K562 (cell line): ENCODE measurements around the gene ST6GAL1. TPM values are rescaled to one million over a fixed set of nuclear protein-coding genes. Genes with fewer than 3 reads are reported as not detected.
A peak's percentile ranks its signal among the peaks of the same experiment; 100 is the strongest.

ENCODE experiments used
- ATAC-seq: fragments of 200-7000 bp; cut with Tn5 transposase; 3 replicates; pipeline ENCODE4 v1.9.1; 2020; ENCODE audit warnings: moderate library complexity
- BruUV-seq: library from RNA; stranded (reverse); fragments of 400-500 nt; replicated peaks from 2 replicates; lab custom pipeline; 2021; lab: Mats Ljungman, UMichigan
- CTCF ChIA-PET: fragments of 300-600 bp; formaldehyde crosslinking; extraction: SDS; loops from one replicate; lab custom pipeline; 2021; ENCODE audit warnings: low intra/inter-chr PET ratio; lab: Yijun Ruan, JAX
- POLR2A ChIA-PET: fragments of 300-600, 350-650 bp; sonication (Branson Sonifier 250); formaldehyde crosslinking; extraction: SDS; loops from one replicate; lab custom pipeline; 2021; ENCODE audit warnings: antibody characterized with exemption, inconsistent platforms; lab: Yijun Ruan, JAX
- DNase-seq, 4 experiments: peaks; one replicate each; pipeline versions ENCODE4 v3.0.0 to v3.0.0-alpha.2; 2011 to 2018; ENCODE audit warnings: low spot score in 3 of 4, mixed read lengths in 3 of 4; ENCODE audit errors: extremely low read depth in 1 of 4
- FAIRE-seq: peaks from 2 replicates; lab custom pipeline; 2011; peaks lifted over from hg19 to GRCh38; lab: Jason Lieb, UNC
- H2AFZ ChIP-seq: 2 replicates; pipeline ENCODE4 v1.6.0; 2011; ENCODE audit warnings: low read depth, low read length, control low read depth, inconsistent platforms
- H3K27ac ChIP-seq: fragments of 200-600 bp; 3 replicates; pipeline ENCODE4 v1.8.0; 2011; ENCODE audit warnings: low read depth, mild to moderate bottlenecking, control low read depth, inconsistent platforms, low read length, moderate library complexity, mixed read lengths; ENCODE audit errors: extremely low read depth
- H3K27me3 ChIP-seq, 2 experiments: fragments of 300-600 bp in 1 of 2; 2 replicates in 1 of 2; 3 replicates in 1 of 2; pipeline versions ENCODE4 v1.6.0 to v1.8.0; 2011; ENCODE audit warnings: inconsistent platforms in 2 of 2, low read length in 2 of 2, mild to moderate bottlenecking in 1 of 2, mixed read lengths in 1 of 2, moderate library complexity in 1 of 2; ENCODE audit not compliant: control insufficient read depth in 2 of 2, insufficient read depth in 2 of 2
- H3K36me3 ChIP-seq: fragments of 300-600 bp; 3 replicates; pipeline ENCODE4 v1.8.0; 2011; ENCODE audit warnings: mild to moderate bottlenecking, low read length, inconsistent platforms; ENCODE audit not compliant: control insufficient read depth, insufficient read depth
- H3K4me1 ChIP-seq, 2 experiments: fragments of 200-600 bp in 1 of 2; replicated peaks in 1 of 2; 2 replicates in 1 of 2; 3 replicates in 1 of 2; pipeline versions ENCODE4 v1.5.1 to v1.8.0; 2011; ENCODE audit warnings: inconsistent platforms in 2 of 2, low read length in 2 of 2, mild to moderate bottlenecking in 1 of 2, mixed read lengths in 1 of 2, moderate library complexity in 1 of 2; ENCODE audit not compliant: control insufficient read depth in 2 of 2, insufficient read depth in 2 of 2
- H3K4me2 ChIP-seq: 2 replicates; pipeline ENCODE4 v1.6.1; 2011; ENCODE audit warnings: low read length, control low read depth, inconsistent platforms, mixed read lengths; ENCODE audit not compliant: insufficient read depth
- H3K4me3 ChIP-seq: fragments of 200-600 bp; sonication (generic), shearing (Covaris generic); 2 replicates; pipeline ENCODE4 v1.5.1; 2016; ENCODE audit warnings: control low read depth, inconsistent platforms
- H3K79me2 ChIP-seq: fragments of 200-600 bp; 3 replicates; pipeline ENCODE4 v1.8.0; 2011; ENCODE audit warnings: low read length, inconsistent platforms; ENCODE audit not compliant: control insufficient read depth, insufficient read depth
- H3K9ac ChIP-seq, 2 experiments: 2 replicates each; pipeline versions ENCODE4 v1.6.0 to v1.6.1; 2011; ENCODE audit warnings: low read depth in 2 of 2, low read length in 2 of 2, control low read depth in 1 of 2, inconsistent platforms in 1 of 2, mild to moderate bottlenecking in 1 of 2, mixed read lengths in 1 of 2; ENCODE audit not compliant: insufficient read depth in 1 of 2
- H3K9me1 ChIP-seq: one replicate; pipeline ENCODE4 v1.6.0; 2011; ENCODE audit warnings: inconsistent platforms, mild to moderate bottlenecking, low read length, moderate library complexity; ENCODE audit not compliant: control insufficient read depth, insufficient read depth
- H3K9me3 ChIP-seq: replicated peaks from 2 replicates; pipeline ENCODE4 v1.5.1; 2011; ENCODE audit warnings: low read depth, low read length, inconsistent platforms; ENCODE audit not compliant: control insufficient read depth, insufficient read depth
- H4K20me1 ChIP-seq: replicated peaks from 2 replicates; pipeline ENCODE4 v1.6.1; 2011; ENCODE audit warnings: low read length, inconsistent platforms, mixed read lengths; ENCODE audit not compliant: control insufficient read depth, insufficient read depth
- ARNT ChIP-seq, 2 experiments: fragments of 450-650 bp; IDR thresholded peaks; 2 replicates each; pipeline ENCODE4 v1.6.1; 2016; ENCODE audit warnings: mild to moderate bottlenecking in 1 of 2
- C11orf30 ChIP-seq: fragments of 450-650 bp; IDR thresholded peaks from 2 replicates; pipeline ENCODE4 v1.6.1; 2016; ENCODE audit warnings: low read depth, mild to moderate bottlenecking
- CBFA2T2 ChIP-seq: fragments of 450-650 bp; conservative IDR thresholded peaks from 2 replicates; pipeline ENCODE4 v1.6.1; 2017; ENCODE audit warnings: mild to moderate bottlenecking
- CBFA2T3 ChIP-seq: fragments of 450-650 bp; IDR thresholded peaks from 2 replicates; pipeline ENCODE4 v1.6.1; 2017
- CBX3 ChIP-seq, 2 experiments: IDR thresholded peaks; 1 replicate in 1 of 2; 2 replicates in 1 of 2; pipeline ENCODE4 v1.6.1; 2012; ENCODE audit warnings: inconsistent platforms in 2 of 2, low read length in 2 of 2, borderline replicate concordance in 1 of 2, control low read depth in 1 of 2
- FOXA1 ChIP-seq: fragments of 450-650 bp; IDR thresholded peaks from 2 replicates; pipeline ENCODE4 v1.6.1; 2016; ENCODE audit warnings: mild to moderate bottlenecking, borderline replicate concordance
- FOXM1 ChIP-seq, 2 experiments: fragments of 450-650 bp in 1 of 2; sonication (generic) in 1 of 2; formaldehyde crosslinking in 1 of 2; IDR thresholded peaks; 2 replicates each; pipeline versions ENCODE4 v1.6.1 to v1.9.0; 2017 to 2022; ENCODE audit warnings: low read depth in 2 of 2, mild to moderate bottlenecking in 2 of 2, missing genetic modification reagents in 1 of 2, moderate library complexity in 1 of 2
- GATA2 ChIP-seq: sonication (generic); formaldehyde crosslinking; IDR thresholded peaks from 2 replicates; pipeline ENCODE4 v1.4.0; 2020; ENCODE audit warnings: mild to moderate bottlenecking, missing genetic modification reagents
- JUN ChIP-seq, 2 experiments: sonication (generic) in 1 of 2; formaldehyde crosslinking in 1 of 2; IDR thresholded peaks; 2 replicates each; pipeline versions ENCODE4 v1.6.1 to v1.8.0; 2012 to 2022; ENCODE audit warnings: borderline replicate concordance in 2 of 2, mild to moderate bottlenecking in 2 of 2, improper control_type of control experiment in 1 of 2, low read depth in 1 of 2, low read length in 1 of 2, missing genetic modification reagents in 1 of 2
- JUNB ChIP-seq: fragments of 450-650 bp; formaldehyde crosslinking; conservative IDR thresholded peaks from 2 replicates; pipeline ENCODE4 v1.4.0; 2020; ENCODE audit warnings: mild to moderate bottlenecking
- MTA2 ChIP-seq: fragments of 450-650 bp; IDR thresholded peaks from 2 replicates; pipeline ENCODE4 v1.6.1; 2016; ENCODE audit warnings: low read depth
- NCOA2 ChIP-seq, 2 experiments: fragments of 450-650 bp; IDR thresholded peaks; 2 replicates each; pipeline ENCODE4 v1.6.1; 2018; ENCODE audit warnings: mild to moderate bottlenecking in 2 of 2, moderate library complexity in 1 of 2; ENCODE audit not compliant: partially characterized antibody in 2 of 2
- NCOR1 ChIP-seq: fragments of 450-650 bp; IDR thresholded peaks from 2 replicates; pipeline ENCODE4 v1.6.1; 2016; ENCODE audit warnings: mild to moderate bottlenecking, moderate library complexity
- NFE2 ChIP-seq: IDR thresholded peaks from 2 replicates; pipeline ENCODE4 v1.6.1; 2014; ENCODE audit warnings: antibody characterized with exemption, low read depth
- RAD51 ChIP-seq: fragments of 450-650 bp; IDR thresholded peaks from 2 replicates; pipeline ENCODE4 v1.7.1; 2016; ENCODE audit warnings: low read depth, mild to moderate bottlenecking, borderline replicate concordance
- RCOR1 ChIP-seq, 2 experiments: IDR thresholded peaks; 2 replicates each; pipeline ENCODE4 v1.6.1; 2012; ENCODE audit warnings: low read depth in 2 of 2, low read length in 2 of 2, borderline replicate concordance in 1 of 2, improper control_type of control experiment in 1 of 2
- TBL1XR1 ChIP-seq, 2 experiments: IDR thresholded peaks; 2 replicates each; pipeline ENCODE4 v1.6.1; 2012; ENCODE audit warnings: improper control_type of control experiment in 2 of 2, low read length in 2 of 2, mild to moderate bottlenecking in 1 of 2
- ZNF79 ChIP-seq: fragments of 250-450 bp; sonication (Bioruptor Pico); IDR thresholded peaks from 2 replicates; pipeline ENCODE4 v1.4.0; 2020; ENCODE audit warnings: low read depth, mild to moderate bottlenecking, moderate library complexity
- WGBS: fragments of 100-300 bp; shearing (Covaris generic); methylation state at CpG from one replicate; pipeline ENCODE4 v1.1.6; 2016; ENCODE audit warnings: low coverage, mixed read lengths; ENCODE audit not compliant: insufficient coverage; ENCODE audit errors: missing lambda C conversion rate; 5-methylcytosine and 5-hydroxymethylcytosine counted together
- in situ Hi-C: fragments of 300-500 bp; cut with MboI; formaldehyde crosslinking; loops from 4 replicates; pipeline ENCODE4 v1.15.0; 2018; ENCODE audit warnings: inconsistent platforms, mixed read lengths
- intact Hi-C: fragments of 100-400 bp; cut with micrococcal nuclease; formaldehyde crosslinking; loops from 2 replicates; pipeline ENCODE4 v1.14.2; 2022
- polyA plus RNA-seq, 8 experiments: library from polyadenylated mRNA; depleted of rRNA in 4 of 8; stranded (reverse) in 5 of 8; unstranded in 3 of 8; fragments of >200 nt; fragmentation: Nextera tagmentation in 2 of 8; fragmentation: Illumina TruSeq in 1 of 8; extraction: Ambion mirVana in 2 of 8; extraction: Trizol in 1 of 8; gene quantifications; 2 replicates each; pipeline versions ENCODE4 v1.2.1 to v1.2.3, GENCODE V29; 2011 to 2014; ENCODE audit warnings: inconsistent platforms in 1 of 8, missing spikeins in 1 of 8
- total RNA-seq, 7 experiments: library from RNA; depleted of rRNA in 6 of 7; stranded (reverse); fragments of >200 nt in 6 of 7; fragmentation: Illumina TruSeq in 2 of 7; extraction: Trizol in 2 of 7; gene quantifications; 2 replicates each; pipeline versions ENCODE4 v1.2.1 to v1.2.3, GENCODE V29; 2011 to 2021; ENCODE audit warnings: low replicate concordance in 1 of 7
- TF ChIP-seq, protein P1 (sequence below): fragments of 450-650 bp; formaldehyde crosslinking; IDR thresholded peaks from 2 replicates; pipeline ENCODE4 v1.4.0; 2020; ENCODE audit warnings: mild to moderate bottlenecking, moderate library complexity

Gene ST6GAL1
- total and polyA plus RNA-seq, 9 of the 15 experiments (the other 6 are each of a cell fraction or from before 2014, with no cell fraction given) = 31.9 to 145 (median 71.0) TPM

DNA sequence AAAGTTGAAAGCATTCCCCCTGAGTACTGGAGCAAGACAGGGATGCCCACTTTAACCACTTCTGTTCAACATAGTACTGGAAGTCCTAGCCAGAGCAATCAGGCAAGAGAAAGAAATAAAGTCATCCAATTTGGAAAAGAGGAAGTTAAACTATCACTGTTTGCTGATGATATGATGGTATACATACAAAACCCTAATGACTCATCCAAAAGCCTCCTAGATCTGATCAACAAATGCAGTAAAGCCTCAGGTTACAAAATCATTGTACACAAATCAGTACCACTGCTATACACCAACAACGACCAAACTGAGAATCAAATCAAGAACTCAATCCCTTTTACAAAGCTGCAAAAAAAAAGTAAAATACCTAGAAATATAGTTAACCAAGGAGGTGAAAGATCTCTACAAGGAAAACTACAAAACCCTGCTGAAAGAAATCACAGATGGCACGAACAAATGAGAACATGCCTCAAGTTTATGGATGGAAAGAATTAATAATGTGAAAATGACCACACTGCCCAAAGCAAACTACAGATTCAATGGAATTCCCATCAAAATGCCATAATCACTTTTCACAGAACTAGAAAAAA lies 168.7 kb downstream of the ST6GAL1 start:
- intact Hi-C loops (no loop called here), in situ Hi-C loops (no loop called here)
- FAIRE-seq (peak; percentile 68), ATAC-seq (peak; percentile 28), DNase-seq (peak in 2 of 4 experiments; percentile 12 to 37)
- no peak overlapping the region for H3K4me3 ChIP-seq
- no peak overlapping the region for H3K27ac ChIP-seq
- H3K9me3 ChIP-seq = no peaks in the 10 kb centered on the region
- no peaks in the 10 kb centered on the region; a peak in 1 of 5 replicates for H3K27me3 ChIP-seq
- peaks cover 10 to 16% of the 10 kb centered on the region in 2 experiments for H3K4me1 ChIP-seq
- BruUV-seq = no TSS peak
- H3K36me3 ChIP-seq = no peaks in the 10 kb centered on the region
- ChIA-PET POLR2A (no interaction called here), CTCF (no interaction called here)
- no peaks in the 10 kb centered on the region for H3K9me1 ChIP-seq
- 2% methylated on average over 2 of the region's 2 CpGs for WGBS
- no peak overlapping the region for H2AFZ ChIP-seq
- H3K4me2 ChIP-seq = no peak overlapping the region
- H3K79me2 ChIP-seq = no peaks in the 10 kb centered on the region
- H3K9ac ChIP-seq = no peak overlapping the region
- H4K20me1 ChIP-seq = no peaks in the 10 kb centered on the region
- TF ChIP-seq NFE2 (peak; percentile 71), ZNF79 (CRISPR knock-in tag) (no peak), FOXA1 (0 out of 2 replicates have a peak, but pooled peaks have one; percentile 23), CBX3 (IDR thresholded peaks at IDR 0.05; ENCODE audit: borderline replicate concordance in 1 of 2, low read length in 2 of 2) (peak in 1 of 2 experiments; percentile 54; a peak in 1 of 3 replicates), NCOA2 (IDR thresholded peaks at IDR 0.05; ENCODE audit: partially characterized antibody in 2 of 2) (peak in 1 of 2 experiments; percentile 30), FOXM1 (IDR thresholded peaks at IDR 0.05; ENCODE audit: low read depth) (peak; percentile 28; the same call in 1 of the 2 replicates), FOXM1 (CRISPR knock-in tag; IDR thresholded peaks at IDR 0.05; ENCODE audit: low read depth) (no peak), GATA2 (CRISPR knock-in tag) (peak; percentile 42; the same call in 1 of the 2 replicates), C11orf30 (peak; percentile 40), MTA2 (peak; percentile 47), RAD51 (no peak), JUN (IDR thresholded peaks at IDR 0.05; ENCODE audit: borderline replicate concordance, low read depth, low read length) (peak; percentile 93), JUN (CRISPR knock-in tag; IDR thresholded peaks at IDR 0.05; ENCODE audit: borderline replicate concordance) (no peak), NCOR1 (peak; percentile 36; the same call in 1 of the 2 replicates), RCOR1 (IDR thresholded peaks at IDR 0.05; ENCODE audit: borderline replicate concordance in 1 of 2, low read depth in 2 of 2, low read length in 2 of 2) (peak; percentile 84 to 99), JUNB (CRISPR knock-in tag) (0 out of 2 replicates have a peak, but pooled peaks have one; percentile 26), TBL1XR1 (IDR thresholded peaks at IDR 0.05; ENCODE audit: low read length in 2 of 2) (0 out of 4 replicates have a peak, but pooled peaks of 1 of the 2 experiments have one; percentile 47), CBFA2T2 (peak; percentile 53), ARNT (IDR thresholded peaks at IDR 0.05) (peak in 1 of 2 experiments; percentile 53; a peak in 1 of 4 replicates), CBFA2T3 (peak; percentile 80)
- TF ChIP-seq, protein P1, sequence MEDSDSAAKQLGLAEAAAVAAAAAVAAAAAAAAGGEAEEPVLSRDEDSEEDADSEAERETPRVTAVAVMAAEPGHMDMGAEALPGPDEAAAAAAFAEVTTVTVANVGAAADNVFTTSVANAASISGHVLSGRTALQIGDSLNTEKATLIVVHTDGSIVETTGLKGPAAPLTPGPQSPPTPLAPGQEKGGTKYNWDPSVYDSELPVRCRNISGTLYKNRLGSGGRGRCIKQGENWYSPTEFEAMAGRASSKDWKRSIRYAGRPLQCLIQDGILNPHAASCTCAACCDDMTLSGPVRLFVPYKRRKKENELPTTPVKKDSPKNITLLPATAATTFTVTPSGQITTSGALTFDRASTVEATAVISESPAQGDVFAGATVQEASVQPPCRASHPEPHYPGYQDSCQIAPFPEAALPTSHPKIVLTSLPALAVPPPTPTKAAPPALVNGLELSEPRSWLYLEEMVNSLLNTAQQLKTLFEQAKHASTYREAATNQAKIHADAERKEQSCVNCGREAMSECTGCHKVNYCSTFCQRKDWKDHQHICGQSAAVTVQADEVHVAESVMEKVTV (CRISPR knock-in tag) = no peak
